Right cardiac atrium (tissue), 5 donors: ENCODE data around the gene TMEM52. TPM values are rescaled to one million over a fixed set of nuclear protein-coding genes. Genes with fewer than 3 reads are reported as not detected.
"Not testable (repeated sequence)": the region's sequence is repeated elsewhere in the genome, so short reads cannot be mapped to it uniquely, and the experiment has no call there.

ENCODE experiments used
- ATAC-seq, 2 donors: fragments of 200-7000 bp; cut with Tn5 transposase; one replicate each; pipeline versions ENCODE4 v1.8.0 to v1.9.1; 2020; ENCODE audit warnings: moderate library complexity in 2 of 2, mild to moderate bottlenecking in 1 of 2
- DNase-seq, 3 donors: peaks; one replicate each; pipeline ENCODE4 v3.0.0-alpha.2; 2020
- H3K27ac ChIP-seq: one replicate; pipeline ENCODE4 v1.5.1; 2013; ENCODE audit warnings: mild to moderate bottlenecking, low read length, control low read depth, moderate library complexity
- H3K27me3 ChIP-seq: one replicate; pipeline ENCODE4 v1.6.1; 2013; ENCODE audit not compliant: control insufficient read depth, insufficient read depth
- H3K4me1 ChIP-seq: one replicate; pipeline ENCODE4 v1.6.1; 2013; ENCODE audit warnings: low read length; ENCODE audit not compliant: control insufficient read depth, insufficient read depth
- H3K4me3 ChIP-seq: one replicate; pipeline ENCODE4 v1.5.1; 2013; ENCODE audit warnings: low read length, control low read depth
- H3K9me3 ChIP-seq: one replicate; pipeline ENCODE4 v1.6.1; 2013; ENCODE audit warnings: low read length; ENCODE audit not compliant: control insufficient read depth
- WGBS: extraction: QIAGEN DNeasy Blood & Tissue Kit; methylation state at CpG from one replicate; pipeline ENCODE4 v1.1.7; 2013; 5-methylcytosine and 5-hydroxymethylcytosine counted together
- intact Hi-C, 4 donors: fragments of 100-400 bp; cut with DNase I; formaldehyde crosslinking; loops; one replicate each; pipeline versions ENCODE4 v1.11.0 to v1.14.0; 2022 to 2023
- polyA plus RNA-seq: library from polyadenylated mRNA; stranded (reverse); fragments of 200-250 nt; gene quantifications from one replicate; pipeline ENCODE4 v1.2.3, GENCODE V29; 2013
- total RNA-seq, 4 donors: library from RNA; stranded (reverse); fragmentation: NEBNext Ultra II Directional; extraction: Animal tissue kit (Norgen Biotek cat#: 25700); gene quantifications; one replicate each; pipeline ENCODE4 v1.2.1, GENCODE V29; 2021
- donor health status: healthy with polysubstance abuse.
- donor health status: DM: no; HTN: yes; CAD: no.
- donor health status: DM: no; HTN: no; CAD: no.
- donor health status: DM: no; HTN: yes; CAD: no; lungs with severe emphysema.
- donor health status: DM: yes; HTN: yes; CAD: no.

The TMEM52 gene
- total and polyA plus RNA-seq, 5 donors, result 0.34 to 1.9 (median 0.74) TPM

DNA sequence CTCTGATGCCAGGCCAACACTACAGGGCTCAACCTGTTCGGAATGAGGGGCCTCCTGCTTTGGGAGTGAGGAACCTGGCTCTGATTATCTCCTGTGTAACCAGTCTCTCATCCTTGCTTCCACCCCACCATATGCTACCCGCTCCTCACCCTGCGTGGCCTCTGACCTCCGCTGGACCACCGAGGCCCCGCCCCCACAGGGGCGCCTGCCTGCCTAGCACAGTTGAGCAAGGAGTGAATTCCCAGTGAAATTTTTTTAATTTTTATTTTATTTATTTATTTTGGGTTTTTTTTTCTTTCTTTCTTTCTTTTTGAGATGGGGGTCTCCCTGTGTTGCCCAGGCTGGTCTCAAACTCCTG lies 26.3 kb downstream of the TMEM52 start:
- Histone ChIP-seq H3K9me3 (no peaks in the 10 kb centered on the region), H3K27ac (no peak overlapping the region), H3K27me3 (no peaks in the 10 kb centered on the region), H3K4me3 (no peak overlapping the region), H3K4me1 (peaks cover 21% of the 10 kb centered on the region)
- intact Hi-C loops, result loop anchor here in 1 of 4 donors (10.0 kb wide), 1 partner anchor 108 kb away; no protein-coding TSS in a partner anchor
- DNase-seq (peak in 1 of 3 donors; percentile 35), ATAC-seq (no peak)
- 87% methylated on average over 7 of the region's 7 CpGs for WGBS

DNA sequence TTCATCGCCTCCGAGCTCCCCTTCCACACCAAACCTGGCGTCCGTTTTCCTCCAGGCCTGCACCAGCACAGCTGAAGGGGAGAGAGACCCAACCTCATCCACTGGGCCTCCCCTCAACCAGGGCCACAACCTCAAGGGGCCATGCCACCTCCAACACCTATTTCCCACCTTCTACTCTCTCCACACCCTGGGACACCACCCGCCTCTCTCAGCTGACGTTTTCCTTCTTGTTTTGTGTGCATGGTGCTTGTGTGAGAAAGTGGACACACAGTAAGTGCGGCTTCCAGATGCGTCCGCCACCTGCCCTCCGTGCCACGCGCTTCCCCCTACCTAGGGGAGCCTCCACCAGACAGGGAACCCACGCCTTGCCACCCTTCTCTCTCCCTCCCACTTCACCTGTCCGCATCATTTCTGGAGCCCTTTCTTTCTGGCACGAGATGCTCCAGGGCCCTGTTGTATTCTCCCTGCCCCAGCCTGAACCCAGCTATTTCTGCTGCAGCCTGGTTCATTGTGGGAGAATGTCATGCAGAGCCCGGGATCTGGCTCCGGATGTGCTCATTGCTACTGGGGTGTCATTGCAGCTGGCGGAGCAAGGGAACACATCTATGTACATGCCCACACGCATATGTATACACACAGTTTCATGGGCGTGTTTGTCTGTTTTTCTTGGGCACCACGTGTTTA lies 26.9 kb downstream of the TMEM52 start:
- peaks cover 22% of the 10 kb centered on the region for H3K4me1 ChIP-seq

DNA sequence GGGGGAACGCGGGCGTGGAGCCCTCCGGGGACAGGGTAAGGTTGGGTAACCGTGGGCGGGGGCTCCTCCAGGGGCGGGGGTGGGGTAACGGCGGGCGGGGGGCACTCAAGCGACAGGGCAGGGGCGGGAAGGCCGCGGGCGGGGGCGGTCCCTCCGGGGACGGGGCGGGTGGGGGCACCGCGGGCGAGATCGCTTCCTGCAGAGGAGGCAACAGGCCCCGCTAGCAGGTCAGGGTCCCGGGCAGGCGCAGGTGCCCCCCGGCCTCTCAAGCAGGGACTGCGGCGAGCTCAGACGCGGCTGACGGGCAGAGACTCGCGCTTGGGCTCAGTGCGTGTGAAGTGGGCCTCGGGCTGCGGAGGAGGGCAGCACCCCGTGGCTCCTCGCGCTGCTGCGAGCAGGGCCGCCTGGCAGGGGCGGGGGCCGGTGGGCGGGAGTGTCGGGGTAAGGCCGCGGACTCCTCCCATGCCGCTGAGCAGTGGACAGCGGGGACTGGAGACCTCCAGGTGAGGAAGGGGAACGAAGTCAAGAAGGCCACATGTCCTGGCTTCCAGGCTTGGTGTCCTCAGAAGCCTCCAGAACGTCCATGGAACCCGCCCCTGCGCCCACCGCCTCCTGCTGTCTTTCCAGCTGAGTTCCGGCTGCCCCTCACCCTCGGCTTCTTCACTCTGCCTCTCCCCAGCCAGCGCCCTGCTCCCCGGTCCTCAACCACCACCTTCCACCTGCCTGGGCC lies 27.6 kb downstream of the TMEM52 start:
- intact Hi-C loops, result loop anchor here in 1 of 4 donors (10.0 kb wide), 1 partner anchor 107 kb away; no protein-coding TSS in a partner anchor
- ATAC-seq (peak; percentile 72 to 83), DNase-seq (peak; percentile 88 to 93 (median 92))
- no peaks in the 10 kb centered on the region for H3K27me3 ChIP-seq
- H3K4me1 ChIP-seq, result peaks cover 22% of the 10 kb centered on the region
- H3K27ac ChIP-seq, result peak overlapping the region; percentile 93
- no peaks in the 10 kb centered on the region for H3K9me3 ChIP-seq
- H3K4me3 ChIP-seq, result peak overlapping the region; percentile 99
- 1% methylated on average over 57 of the region's 59 CpGs for WGBS

More for the DNA sequence above, 26.9 kb downstream of the TMEM52 start:
- WGBS, result 59% methylated on average over 21 of the region's 21 CpGs
- peak in 1 of 3 donors; percentile 50 for DNase-seq
- H3K27ac ChIP-seq, result peak overlapping the region; percentile 88
- intact Hi-C loops, result loop anchor here in 1 of 4 donors (10.0 kb wide), 1 partner anchor 107 kb away; no protein-coding TSS in a partner anchor
- H3K27me3 ChIP-seq, result no peaks in the 10 kb centered on the region
- H3K4me3 ChIP-seq, result peak overlapping the region; percentile 99
- no peak for ATAC-seq
- no peaks in the 10 kb centered on the region for H3K9me3 ChIP-seq

- ATAC-seq (peak; percentile 84 to 85), DNase-seq (peak; percentile 88 to 96 (median 96))
- H3K4me1 ChIP-seq, result peaks cover 22% of the 10 kb centered on the region
- peak within 1 kb of the TSS; percentile 94 for H3K27ac ChIP-seq
- peak within 1 kb of the TSS; percentile 99 for H3K4me3 ChIP-seq
- no peaks in the 10 kb centered on the region for H3K27me3 ChIP-seq
- under 1% methylated on average over 135 of the region's 137 CpGs for WGBS
- intact Hi-C loops, result loop anchor here in 1 of 4 donors (10.0 kb wide), 1 partner anchor 106 kb away; no protein-coding TSS in a partner anchor
- no peaks in the 10 kb centered on the region for H3K9me3 ChIP-seq
Measured at GRCh38 chr1:1890506-1891348, 28.4 kb downstream of the TMEM52 start, which contains the start of gene GNB1. GNB1 (minus strand) TSS chr1:1891087; CDS start chr1:1825453, 65,634 bp downstream.

GRCh38 chr1:1889847-1890505 lies 29.1 kb downstream of the TMEM52 start:
- Histone ChIP-seq H3K27me3 (no peaks in the 10 kb centered on the region), H3K27ac (peak overlapping the region; percentile 94), H3K4me3 (peak overlapping the region; percentile 99), H3K9me3 (no peaks in the 10 kb centered on the region), H3K4me1 (peaks cover 20% of the 10 kb centered on the region)
- intact Hi-C loops, result loop anchor here in 2 of 4 donors (10.0 kb wide), 2 partner anchors 55 to 105 kb away; no protein-coding TSS in a partner anchor
- ATAC-seq (peak; percentile 2 to 22), DNase-seq (peak; percentile 76 to 90 (median 88))
- under 1% methylated on average over 88 of the region's 88 CpGs for WGBS

DNA sequence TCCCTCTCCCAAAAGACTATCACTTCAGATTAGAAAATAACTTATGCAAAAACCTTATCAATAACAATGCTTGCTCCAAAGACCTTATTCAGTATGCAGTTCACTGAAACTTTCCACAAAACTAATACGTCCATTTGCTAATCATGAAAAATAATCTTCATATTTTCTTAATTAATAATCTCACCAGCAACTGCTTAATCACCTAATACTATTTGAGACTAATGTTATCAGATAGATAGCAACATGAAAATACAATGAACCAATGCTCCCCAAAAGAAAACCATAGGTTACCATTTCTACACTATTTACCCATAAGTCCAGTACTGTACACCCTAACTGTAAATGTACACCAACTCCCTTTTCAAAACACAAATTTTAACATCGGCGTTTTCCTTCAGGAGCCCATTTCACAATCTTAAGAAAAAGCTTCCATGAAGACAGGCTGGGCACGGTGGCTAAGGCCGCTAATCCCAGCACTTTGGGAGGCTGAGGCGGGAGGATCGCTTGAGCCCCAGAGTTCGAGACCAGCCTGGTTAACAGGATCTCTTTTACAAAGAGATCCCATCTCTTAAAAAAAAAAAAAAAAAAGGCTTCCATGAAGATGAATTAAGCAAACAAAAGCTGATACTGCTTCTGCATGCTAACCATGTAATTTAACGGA lies 29.9 kb downstream of the TMEM52 start:
- WGBS, result 11% methylated on average over 9 of the region's 9 CpGs
- Histone ChIP-seq H3K4me3 (peak overlapping the region; percentile 99), H3K4me1 (peaks cover 13% of the 10 kb centered on the region), H3K27ac (no peak overlapping the region), H3K27me3 (no peaks in the 10 kb centered on the region), H3K9me3 (no peaks in the 10 kb centered on the region)
- intact Hi-C loops, result loop anchor here in 1 of 4 donors (10.0 kb wide), 1 partner anchor 54 kb away; no protein-coding TSS in a partner anchor
- peak in 1 of 3 donors; percentile 18 for DNase-seq
- no peak for ATAC-seq

- WGBS, result 63% methylated on average over 11 of the region's 11 CpGs
- H3K27me3 ChIP-seq, H3K27ac ChIP-seq, H3K9me3 ChIP-seq, ATAC-seq, H3K4me3 ChIP-seq: not testable (repeated sequence)
- peak in 1 of 3 donors; percentile 26 for DNase-seq
- intact Hi-C loops, result loop anchor here in 1 of 4 donors (10.0 kb wide), 1 partner anchor 49 kb away; no protein-coding TSS in a partner anchor
- peaks cover 25% of the 10 kb centered on the region for H3K4me1 ChIP-seq
Measured at GRCh38 chr1:1883890-1884289, 35.2 kb downstream of the TMEM52 start.

DNA sequence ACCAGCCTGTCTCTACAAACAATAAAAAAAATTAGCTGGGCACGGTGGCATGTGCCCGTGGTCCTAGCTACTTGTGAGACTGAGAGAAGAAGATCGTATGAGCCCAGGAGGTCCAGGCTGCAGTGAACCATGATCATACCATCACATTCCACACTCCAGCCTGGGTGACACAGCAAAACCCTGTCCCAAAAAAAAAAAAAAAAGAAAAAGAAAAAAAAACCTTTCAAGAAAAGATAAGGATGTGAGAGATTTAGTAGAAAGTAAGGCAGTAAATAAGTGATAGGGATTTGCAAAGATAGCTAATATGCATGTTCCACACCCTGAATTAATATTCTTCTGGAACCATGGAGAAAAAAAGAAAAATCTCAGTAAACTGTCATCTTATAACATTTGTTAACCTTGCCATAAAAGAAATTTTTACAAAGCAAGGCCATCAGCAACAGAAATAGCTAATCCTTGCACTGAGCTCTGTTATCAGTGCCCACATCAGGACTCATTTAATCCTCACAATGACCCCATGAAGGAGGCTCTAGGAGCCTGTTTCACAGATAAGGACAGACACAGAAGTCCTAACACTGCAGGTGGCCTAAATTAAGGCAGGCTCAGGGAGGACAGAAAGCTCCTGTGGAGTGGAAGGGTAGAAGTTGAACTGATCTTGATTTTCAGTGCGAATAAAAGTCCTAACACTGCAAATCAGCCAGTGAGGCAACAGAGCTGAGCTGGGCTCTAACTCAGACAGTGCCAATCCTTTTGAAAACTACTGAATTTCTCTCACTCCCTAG lies 35.8 kb downstream of the TMEM52 start:
- no peak overlapping the region for H3K4me3 ChIP-seq
- peak in 1 of 2 donors; percentile 27 for ATAC-seq
- 33% methylated on average over 4 of the region's 4 CpGs for WGBS
- intact Hi-C loops, result loop anchor here in 1 of 4 donors (10.0 kb wide), 1 partner anchor 48 kb away; no protein-coding TSS in a partner anchor
- no peaks in the 10 kb centered on the region for H3K27me3 ChIP-seq
- H3K9me3 ChIP-seq, result no peaks in the 10 kb centered on the region
- peak in 1 of 3 donors; percentile 5 for DNase-seq
- H3K4me1 ChIP-seq, result peaks cover 25% of the 10 kb centered on the region
- peak overlapping the region; percentile 30 for H3K27ac ChIP-seq

DNA sequence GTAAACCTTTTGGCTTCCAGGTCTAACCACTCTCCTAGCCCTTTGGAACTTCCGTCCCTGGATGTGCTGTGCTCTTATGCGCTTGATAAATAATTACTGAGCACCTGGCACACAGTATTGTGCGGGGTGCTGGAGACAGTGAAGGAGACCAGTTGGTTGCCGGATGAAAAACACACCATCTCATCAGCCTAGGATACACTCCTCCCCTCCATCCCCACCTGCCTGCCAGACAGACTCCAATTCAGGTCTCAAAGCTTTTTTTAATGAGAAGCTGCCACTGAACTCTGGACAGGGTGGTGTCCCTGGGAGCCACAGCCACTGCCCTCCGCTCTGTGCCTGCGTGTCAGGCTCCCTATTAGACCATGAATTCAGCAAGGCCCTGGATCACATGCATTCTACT lies 37.4 kb downstream of the TMEM52 start:
- peaks cover 24% of the 10 kb centered on the region for H3K4me1 ChIP-seq
- 79% methylated on average over 6 of the region's 6 CpGs for WGBS
- DNase-seq, result no peak
- peak; percentile 16 to 34 for ATAC-seq
- intact Hi-C loops, result loop anchor here in 1 of 4 donors (10.0 kb wide), 1 partner anchor 47 kb away; no protein-coding TSS in a partner anchor
- no peak overlapping the region for H3K4me3 ChIP-seq
- H3K27ac ChIP-seq, result no peak overlapping the region
- H3K9me3 ChIP-seq, result no peaks in the 10 kb centered on the region
- H3K27me3 ChIP-seq, result no peaks in the 10 kb centered on the region
